ENCODE measurements around the gene ZNF746. TPM values are rescaled to one million over a fixed set of nuclear protein-coding genes. Genes with fewer than 3 reads are reported as not detected.

ZNF746 gene
- total RNA-seq: 10 to 100 TPM in 8 of 9 donors, 1 to 10 TPM in 1; 5.9 to 32.2 (median 16.7) TPM
- 10 to 100 TPM in 2 of 3 donors, 1 to 10 TPM in 1; 5.7 to 11.8 (median 11.6) TPM for polyA plus RNA-seq
- long read RNA-seq, donor 1: 0 reads
- long read RNA-seq, donor 2, partial matches to known transcripts: 0 of 1 reads
- long read RNA-seq, donor 2, other reads (novel, unspliced or antisense): 0 of 1 reads
- long read RNA-seq, donor 3, partial matches to known transcripts: 0 of 1 reads
- long read RNA-seq, donor 3, other reads (novel, unspliced or antisense): 0 of 1 reads
- long read RNA-seq, donor 4, partial matches to known transcripts: 0 of 2 reads
- long read RNA-seq, donor 4, other reads (novel, unspliced or antisense): 2 of 2 reads
- long read RNA-seq, donor 5, transcript ZNF746-202 (7 exons, 3,797 nt): minor isoform, 6 of 67 reads
- long read RNA-seq, donor 5, transcript ZNF746-205 (7 exons, 3,949 nt): major isoform, 20 of 67 reads
- long read RNA-seq, donor 5, transcript ZNF746-201 (7 exons, 3,806 nt): minor isoform, 17 of 67 reads
- long read RNA-seq, donor 5, partial matches to known transcripts: 2 of 67 reads
- long read RNA-seq, donor 5, other reads (novel, unspliced or antisense): 22 of 67 reads
- long read RNA-seq, donor 6, partial matches to known transcripts: 1 of 4 reads
- long read RNA-seq, donor 6, other reads (novel, unspliced or antisense): 3 of 4 reads
- long read RNA-seq, donor 7: 0 reads
- long read RNA-seq, donor 8, partial matches to known transcripts: 0 of 1 reads
- long read RNA-seq, donor 8, other reads (novel, unspliced or antisense): 0 of 1 reads
- long read RNA-seq, donor 9: 0 reads
- long read RNA-seq, donor 10: 0 reads

GRCh38 chr7:149497467-149498261, at the start of gene ZNF746:
Gene ZNF746, minus strand, starts transcription at chr7:149497809. Its CDS starts 273 bp downstream, at chr7:149497536.
- Histone ChIP-seq H3K36me3 (replicated peaks in 1 of 2) (peaks cover 0 to 15% of the 10 kb centered on the region in 2 donors), H3K4me1 (replicated peaks in 1 of 2) (peaks cover 14 to 22% of the 10 kb centered on the region in 2 donors), H3K27ac (peak within 1 kb of the TSS; percentile 62 to 97 (median 85)), H3K4me3 (peak within 1 kb of the TSS; percentile 59 to 95 (median 78)), H3K9me3 (replicated peaks in 1 of 3) (no peaks in the 10 kb centered on the region), H3K27me3 (no peaks in the 10 kb centered on the region)
- intact Hi-C loops (cut with DNase I): loop anchor here in 1 of 2 donors (10.0 kb wide), 1 partner anchor 127 kb away; no protein-coding TSS in a partner anchor
- 0 to 1% (median 0%) methylated on average over 1 to 109 of the region's 109 CpGs for WGBS, 4 donors
- TF ChIP-seq, protein P1, sequence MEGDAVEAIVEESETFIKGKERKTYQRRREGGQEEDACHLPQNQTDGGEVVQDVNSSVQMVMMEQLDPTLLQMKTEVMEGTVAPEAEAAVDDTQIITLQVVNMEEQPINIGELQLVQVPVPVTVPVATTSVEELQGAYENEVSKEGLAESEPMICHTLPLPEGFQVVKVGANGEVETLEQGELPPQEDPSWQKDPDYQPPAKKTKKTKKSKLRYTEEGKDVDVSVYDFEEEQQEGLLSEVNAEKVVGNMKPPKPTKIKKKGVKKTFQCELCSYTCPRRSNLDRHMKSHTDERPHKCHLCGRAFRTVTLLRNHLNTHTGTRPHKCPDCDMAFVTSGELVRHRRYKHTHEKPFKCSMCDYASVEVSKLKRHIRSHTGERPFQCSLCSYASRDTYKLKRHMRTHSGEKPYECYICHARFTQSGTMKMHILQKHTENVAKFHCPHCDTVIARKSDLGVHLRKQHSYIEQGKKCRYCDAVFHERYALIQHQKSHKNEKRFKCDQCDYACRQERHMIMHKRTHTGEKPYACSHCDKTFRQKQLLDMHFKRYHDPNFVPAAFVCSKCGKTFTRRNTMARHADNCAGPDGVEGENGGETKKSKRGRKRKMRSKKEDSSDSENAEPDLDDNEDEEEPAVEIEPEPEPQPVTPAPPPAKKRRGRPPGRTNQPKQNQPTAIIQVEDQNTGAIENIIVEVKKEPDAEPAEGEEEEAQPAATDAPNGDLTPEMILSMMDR (IDR thresholded peaks at IDR 0.05): peak in 3 of 6 experiments; percentile 54 to 89 (median 81)
- TF ChIP-seq POLR2A (IDR thresholded peaks at IDR 0.05): peak; percentile 51 to 72
- peak; percentile 76 to 88 (median 79) for DNase-seq

DNA sequence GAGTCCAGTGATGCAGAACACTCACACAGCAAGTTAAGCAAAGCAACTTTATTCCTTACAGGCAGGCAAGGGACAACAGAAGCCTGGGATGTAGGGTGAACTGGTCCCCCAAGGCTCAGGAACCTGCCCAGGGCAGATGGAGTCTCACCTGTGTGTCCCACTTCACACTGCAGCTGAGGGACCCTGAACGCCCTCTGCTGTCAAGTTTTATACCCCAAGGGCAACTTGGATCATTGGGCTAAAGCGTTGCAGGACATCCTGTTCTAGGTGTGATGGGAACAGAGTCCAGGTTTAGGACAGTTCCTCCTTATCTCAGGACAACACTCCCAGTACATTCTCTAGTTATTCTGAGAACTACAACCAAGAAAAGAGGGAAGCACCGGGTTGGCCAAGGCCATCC, 49.5 kb upstream of the ZNF746 start:
- no peak overlapping the region for H3K27ac ChIP-seq
- peaks cover 0 to 55% of the 10 kb centered on the region in 2 donors for H3K36me3 ChIP-seq (replicated peaks in 1 of 2)
- intact Hi-C loops (cut with DNase I): no loop called here
- DNase-seq: no peak
- H3K27me3 ChIP-seq: no peaks in the 10 kb centered on the region
- no peaks in the 10 kb centered on the region for H3K9me3 ChIP-seq (replicated peaks in 1 of 3)
- no peak for TF ChIP-seq POLR2A (IDR thresholded peaks at IDR 0.05)
- TF ChIP-seq, protein P1 (IDR thresholded peaks at IDR 0.05): no peak
- 84 to 96% (median 90%) methylated on average over 3 of the region's 3 CpGs for WGBS, 4 donors
- no peaks in the 10 kb centered on the region for H3K4me1 ChIP-seq (replicated peaks in 1 of 2)
- no peak overlapping the region for H3K4me3 ChIP-seq

DNA sequence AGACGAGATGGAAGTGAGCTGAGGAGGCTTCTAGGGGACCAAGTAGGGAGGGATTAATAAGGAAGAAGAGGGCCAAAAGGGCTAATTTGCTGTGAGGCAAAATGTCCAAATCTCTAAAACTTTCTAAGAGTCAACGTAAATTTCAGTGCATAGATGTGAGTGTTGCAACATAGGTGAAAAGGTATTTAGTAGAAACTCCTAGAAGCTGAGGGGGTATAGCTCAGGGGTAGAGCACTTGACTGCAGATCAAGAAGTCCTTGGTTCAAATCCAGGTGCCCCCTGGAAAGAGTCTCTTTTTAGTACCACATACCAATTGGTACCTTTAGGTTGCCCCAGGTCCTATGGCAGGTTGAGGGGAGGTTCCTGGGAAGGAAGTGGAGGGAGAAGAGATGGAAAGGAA, 48.7 kb upstream of the ZNF746 start:
- 90 to 99% (median 95%) methylated on average over 2 of the region's 2 CpGs for WGBS, 4 donors
- peaks cover 0 to 3% (median 0%) of the 10 kb centered on the region in 3 donors for H3K9me3 ChIP-seq (replicated peaks in 1 of 3)
- intact Hi-C loops (cut with DNase I): no loop called here
- H3K27me3 ChIP-seq: no peaks in the 10 kb centered on the region
- no peak for DNase-seq
- H3K4me1 ChIP-seq (replicated peaks in 1 of 2): no peaks in the 10 kb centered on the region
- no peak overlapping the region for H3K4me3 ChIP-seq
- peaks cover 0 to 47% of the 10 kb centered on the region in 2 donors for H3K36me3 ChIP-seq (replicated peaks in 1 of 2)
- H3K27ac ChIP-seq: no peak overlapping the region
- TF ChIP-seq POLR2A (IDR thresholded peaks at IDR 0.05): no peak
- TF ChIP-seq, protein P1 (IDR thresholded peaks at IDR 0.05): no peak

All from adrenal gland (tissue), 19 donors.